Measurements from ENCODE around the gene ARHGAP26.

GRCh38 chr5:142984525-142984924 lies 214.3 kb downstream of the ARHGAP26 start:
- TF ChIP-seq CTCF (IDR thresholded peaks at IDR 0.05; ENCODE audit: extremely low read depth in 1 of 2, insufficient read depth in 1 of 2, low read depth in 1 of 2, low read length in 2 of 2), result no peak
- no peak for TF ChIP-seq POLR2AphosphoS5 (IDR thresholded peaks at IDR 0.05; ENCODE audit: insufficient read depth, low read depth, low read length)
- TF ChIP-seq EZH2 (IDR thresholded peaks at IDR 0.05; ENCODE audit: borderline replicate concordance, low read depth, low read length, severe bottlenecking), result no peak
- TF ChIP-seq POLR2A (IDR thresholded peaks at IDR 0.05; ENCODE audit: low read depth, low read length), result no peak
- no peak for TF ChIP-seq MAX (IDR thresholded peaks at IDR 0.05; ENCODE audit: insufficient read depth, insufficient read length)
- no peak for TF ChIP-seq MYC (IDR thresholded peaks at IDR 0.05; ENCODE audit: low read depth, low read length)
- TF ChIP-seq FOS (IDR thresholded peaks at IDR 0.05; ENCODE audit: borderline replicate concordance, insufficient read depth, low read length), result no peak
